Heart left ventricle (tissue), 13 donors: ENCODE data around the gene RIF1.

Experiments
- POLR2A ChIP-seq, 2 donors: fragments of 450-650 bp; IDR thresholded peaks; one replicate each; pipeline ENCODE4 v1.6.1; 2017; ENCODE audit warnings: antibody characterized with exemption in 2 of 2, mild to moderate bottlenecking in 2 of 2, moderate library complexity in 2 of 2
- TF ChIP-seq, protein P1 (sequence below), 12 donors: fragments of 200-600 bp; sonication (generic) in 4 of 12; IDR thresholded peaks; one replicate each; pipeline versions ENCODE4 v1.5.0 to v1.8.0; 2018 to 2022; ENCODE audit warnings: antibody characterized with exemption in 12 of 12, mild to moderate bottlenecking in 5 of 12
- donor health status: ischemic (EF 13 %, LVEDD 7.1; RV severe dilation, severe dysfunction).
- donor health status: DM: no; HTN: yes; CAD: no.
- donor health status: DM: no; HTN: no; CAD: no.
- donor health status: ischemic (EF 25% LVEDD 6.9; RV normal size, moderate dysfunction).
- donor health status: ischemic (EF 25% LVEDD 5.7; RV mildly dilated, moderate dysfunction).
- donor health status: ischemic (EF 35%, LVEDD 5.7; RV mildly dilated, moderate dysfunction).
- donor health status: nonischemic (EF 11% LVEDD 7.7; RV severe dilation, severe dysfunction).
- donor health status: DM: yes; HTN: yes; CAD: no.
- donor health status: PGD.
- donor health status: ischemic (EF 29% LVEDD 5.4; RV normal size, mild dysfunction).
- donor health status: nonischemic (EF 23%, LVEDD 6.1; RV moderate dilation, normal function).

DNA sequence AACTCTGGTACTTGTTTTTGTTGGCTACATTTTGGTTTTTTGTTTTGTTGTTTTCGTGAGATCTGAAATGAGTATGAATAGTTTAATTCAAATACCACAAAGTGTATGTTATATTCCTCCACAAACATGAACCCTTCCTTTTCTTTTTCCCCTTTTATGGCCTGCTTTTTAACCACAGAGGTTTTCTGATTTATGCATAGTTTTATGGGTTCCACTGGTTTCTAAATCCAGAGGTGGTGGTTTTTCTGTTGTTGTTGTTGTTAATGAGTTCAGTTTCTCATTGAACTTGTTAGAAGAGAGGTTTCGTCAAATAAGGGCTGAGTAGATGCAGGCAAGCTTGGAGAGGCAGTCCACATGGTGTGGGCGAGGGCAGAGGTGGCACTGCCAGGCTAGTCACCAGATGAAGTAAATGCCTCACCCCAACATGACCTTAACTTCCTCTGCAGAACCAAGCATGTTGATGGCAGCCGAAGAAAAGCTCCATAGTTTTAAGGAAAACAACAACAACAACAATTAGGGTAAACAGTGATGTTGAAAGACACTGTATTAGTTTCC, 72.5 kb downstream of the RIF1 start:
- TF ChIP-seq, protein P1, sequence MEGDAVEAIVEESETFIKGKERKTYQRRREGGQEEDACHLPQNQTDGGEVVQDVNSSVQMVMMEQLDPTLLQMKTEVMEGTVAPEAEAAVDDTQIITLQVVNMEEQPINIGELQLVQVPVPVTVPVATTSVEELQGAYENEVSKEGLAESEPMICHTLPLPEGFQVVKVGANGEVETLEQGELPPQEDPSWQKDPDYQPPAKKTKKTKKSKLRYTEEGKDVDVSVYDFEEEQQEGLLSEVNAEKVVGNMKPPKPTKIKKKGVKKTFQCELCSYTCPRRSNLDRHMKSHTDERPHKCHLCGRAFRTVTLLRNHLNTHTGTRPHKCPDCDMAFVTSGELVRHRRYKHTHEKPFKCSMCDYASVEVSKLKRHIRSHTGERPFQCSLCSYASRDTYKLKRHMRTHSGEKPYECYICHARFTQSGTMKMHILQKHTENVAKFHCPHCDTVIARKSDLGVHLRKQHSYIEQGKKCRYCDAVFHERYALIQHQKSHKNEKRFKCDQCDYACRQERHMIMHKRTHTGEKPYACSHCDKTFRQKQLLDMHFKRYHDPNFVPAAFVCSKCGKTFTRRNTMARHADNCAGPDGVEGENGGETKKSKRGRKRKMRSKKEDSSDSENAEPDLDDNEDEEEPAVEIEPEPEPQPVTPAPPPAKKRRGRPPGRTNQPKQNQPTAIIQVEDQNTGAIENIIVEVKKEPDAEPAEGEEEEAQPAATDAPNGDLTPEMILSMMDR (IDR thresholded peaks at IDR 0.05) = no peak
- no peak for TF ChIP-seq POLR2A (IDR thresholded peaks at IDR 0.05)
